Measurements from ENCODE around the gene SEZ6L2.

GRCh38 chr16:29900888-29901606 lies 1.7 kb upstream of the SEZ6L2 start:
- TF ChIP-seq POLR2AphosphoS5 (IDR thresholded peaks at IDR 0.05; ENCODE audit: borderline replicate concordance, low read depth, low read length) (no peak), EZH2 (IDR thresholded peaks at IDR 0.05) (no peak)

All from SK-N-MC (cell line).